RWPE2 (cell line): Measurements from ENCODE around the gene FTO.
A peak's percentile ranks its signal among the peaks of the same experiment; 100 is the strongest.

ENCODE experiments used
- ATAC-seq: fragments of 200-7000 bp; cut with Tn5 transposase; 3 replicates; pipeline ENCODE4 v1.9.1; 2021; ENCODE audit warnings: low read depth
- DNase-seq: peaks from one replicate; pipeline ENCODE4 v3.0.0-alpha.2; 2020; ENCODE audit warnings: low spot score
- H3K27ac ChIP-seq: fragments of 450-650 bp; 2 replicates; pipeline ENCODE4 v1.5.1; 2017; ENCODE audit warnings: mild to moderate bottlenecking; ENCODE audit not compliant: poor library complexity, severe bottlenecking
- H3K27me3 ChIP-seq: fragments of 250-450 bp; sonication (Bioruptor Pico); 2 replicates; pipeline ENCODE4 v1.5.1; 2021; ENCODE audit warnings: mild to moderate bottlenecking, moderate library complexity; ENCODE audit not compliant: insufficient read depth, poor library complexity, severe bottlenecking
- H3K36me3 ChIP-seq: fragments of 250-450 bp; sonication (Bioruptor Pico); 2 replicates; pipeline ENCODE4 v1.5.1; 2020; ENCODE audit warnings: low read depth, mild to moderate bottlenecking, moderate library complexity
- H3K4me1 ChIP-seq: fragments of 250-450 bp; sonication (Bioruptor Pico); 2 replicates; pipeline ENCODE4 v1.5.1; 2021; ENCODE audit warnings: mild to moderate bottlenecking, moderate library complexity; ENCODE audit not compliant: insufficient read depth, poor library complexity, severe bottlenecking
- H3K4me3 ChIP-seq: fragments of 250-450 bp; sonication (Bioruptor Pico); 2 replicates; pipeline ENCODE4 v1.5.1; 2021; ENCODE audit warnings: mild to moderate bottlenecking, moderate library complexity; ENCODE audit not compliant: severe bottlenecking
- H3K9me3 ChIP-seq: fragments of 250-450 bp; sonication (Bioruptor Pico); 2 replicates; pipeline ENCODE4 v1.5.1; 2021; ENCODE audit warnings: mild to moderate bottlenecking, moderate library complexity; ENCODE audit not compliant: severe bottlenecking
- CTCF ChIP-seq: fragments of 450-650 bp; IDR thresholded peaks from one replicate; pipeline ENCODE4 v1.5.1; 2017; ENCODE audit warnings: mild to moderate bottlenecking, moderate library complexity; ENCODE audit not compliant: poor library complexity, severe bottlenecking

The FTO gene

GRCh38 chr16:53804467-53804866 is 100.5 kb downstream of the FTO start:
- Histone ChIP-seq H3K36me3 (no peaks in the 10 kb centered on the region), H3K27ac (no peak overlapping the region), H3K4me1 (peaks cover 21% of the 10 kb centered on the region), H3K4me3 (no peak overlapping the region), H3K9me3 (no peaks in the 10 kb centered on the region), H3K27me3 (no peaks in the 10 kb centered on the region)
- no peak for TF ChIP-seq CTCF
- DNase-seq (no peak), ATAC-seq (no peak)

- no peaks in the 10 kb centered on the region for H3K27me3 ChIP-seq
- ATAC-seq (no peak; the same call in 1 of the 3 replicates), DNase-seq (no peak)
- H3K4me1 ChIP-seq, result peaks cover 26% of the 10 kb centered on the region
- H3K9me3 ChIP-seq, result no peaks in the 10 kb centered on the region
- no peak overlapping the region for H3K4me3 ChIP-seq
- H3K36me3 ChIP-seq, result peaks cover 2% of the 10 kb centered on the region; the same call in 1 of the 2 replicates
- no peak overlapping the region for H3K27ac ChIP-seq
- no peak for TF ChIP-seq CTCF
Observed at GRCh38 chr16:53805113-53805512, 101.2 kb downstream of the FTO start.

DNA sequence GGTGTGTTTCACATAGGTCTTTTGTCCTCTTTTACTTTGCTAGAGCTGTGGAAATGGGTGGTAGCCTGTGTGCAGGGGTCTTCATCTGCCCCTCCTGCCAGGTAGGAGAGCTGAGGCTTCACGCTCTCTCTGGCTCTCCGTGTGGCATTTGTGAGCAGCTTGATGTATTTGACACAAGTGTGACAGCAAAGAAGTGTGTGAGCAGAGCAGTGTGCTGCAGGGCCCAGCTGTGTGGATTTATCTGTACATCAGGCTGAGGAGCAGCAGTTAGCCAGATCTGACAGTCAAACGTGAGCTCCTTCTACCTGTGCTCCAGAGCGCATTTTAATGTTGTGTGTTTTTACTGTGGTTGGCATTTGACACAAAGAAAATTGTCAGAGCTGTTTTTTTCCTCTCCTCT is 101.8 kb downstream of the FTO start:
- no peaks in the 10 kb centered on the region for H3K27me3 ChIP-seq
- H3K36me3 ChIP-seq, result peaks cover 8% of the 10 kb centered on the region
- H3K27ac ChIP-seq, result no peak overlapping the region
- no peak for ATAC-seq
- TF ChIP-seq CTCF, result no peak
- DNase-seq, result no peak
- peaks cover 26% of the 10 kb centered on the region for H3K4me1 ChIP-seq
- no peak overlapping the region for H3K4me3 ChIP-seq
- no peaks in the 10 kb centered on the region for H3K9me3 ChIP-seq

GRCh38 chr16:53809088-53809932 is 105.4 kb downstream of the FTO start:
- H3K4me3 ChIP-seq, result no peak overlapping the region
- H3K36me3 ChIP-seq, result peaks cover 8% of the 10 kb centered on the region
- no peak for DNase-seq
- H3K27me3 ChIP-seq, result no peaks in the 10 kb centered on the region
- H3K9me3 ChIP-seq, result no peaks in the 10 kb centered on the region
- no peak for TF ChIP-seq CTCF
- H3K4me1 ChIP-seq, result peaks cover 19% of the 10 kb centered on the region
- H3K27ac ChIP-seq, result peak overlapping the region; percentile 43
- ATAC-seq, result peak; percentile 95

- no peak overlapping the region for H3K27ac ChIP-seq
- peaks cover 8% of the 10 kb centered on the region for H3K36me3 ChIP-seq
- H3K9me3 ChIP-seq, result no peaks in the 10 kb centered on the region
- DNase-seq (no peak), ATAC-seq (no peak)
- H3K4me3 ChIP-seq, result no peak overlapping the region
- TF ChIP-seq CTCF, result no peak
- H3K27me3 ChIP-seq, result no peaks in the 10 kb centered on the region
- peaks cover 35% of the 10 kb centered on the region for H3K4me1 ChIP-seq
Observed at GRCh38 chr16:53812914-53813313, 109.0 kb downstream of the FTO start.
